ENCODE data around the gene THPO.

THPO gene

GRCh38 chr3:184333700-184334099 lies 44.3 kb downstream of the THPO start:
- DNase-seq (ENCODE audit: low read depth), result no peak

- no peak for DNase-seq (ENCODE audit: low read depth)
These were observed 44.8 kb downstream of the THPO start for GRCh38 chr3:184333190-184333589.

GRCh38 chr3:184332370-184333090 lies 45.5 kb downstream of the THPO start:
- no peak for DNase-seq (ENCODE audit: low read depth)

- DNase-seq (ENCODE audit: low read depth), result no peak
These were observed 49.5 kb downstream of the THPO start for GRCh38 chr3:184328516-184328915.

- no peak for DNase-seq (ENCODE audit: low read depth)
These were observed 50.8 kb downstream of the THPO start for GRCh38 chr3:184327171-184327570.

GRCh38 chr3:184325715-184326369 lies 52.2 kb downstream of the THPO start:
- DNase-seq (ENCODE audit: low read depth), result no peak

- no peak for DNase-seq (ENCODE audit: low read depth)
These were observed 52.7 kb downstream of the THPO start for GRCh38 chr3:184325269-184325668.

GRCh38 chr3:184323696-184324095 lies 54.3 kb downstream of the THPO start:
- DNase-seq (ENCODE audit: low read depth), result no peak

GRCh38 chr3:184322731-184323487 lies 55.1 kb downstream of the THPO start:
- no peak for DNase-seq (ENCODE audit: low read depth)
